GM12878 (cell line): ENCODE data around the gene TUBA1A.

ENCODE experiments used
- BRCA1 ChIP-seq: IDR thresholded peaks from 2 replicates; pipeline ENCODE4 v1.6.1; 2011; ENCODE audit warnings: low read depth, low read length, improper control_type of control experiment
- CTCF ChIP-seq, 3 experiments: IDR thresholded peaks in 2 of 3; conservative IDR thresholded peaks in 1 of 3; 2 replicates each; pipeline ENCODE4 v1.5.1; 2011; ENCODE audit warnings: low read depth in 3 of 3, low read length in 3 of 3, mild to moderate bottlenecking in 3 of 3, control low read depth in 2 of 3, moderate library complexity in 2 of 3, inconsistent platforms in 1 of 3, mixed read lengths in 1 of 3; ENCODE audit not compliant: control insufficient read depth in 2 of 3, insufficient read depth in 1 of 3; ENCODE audit errors: extremely low read depth in 1 of 3
- HDGF ChIP-seq: fragments of 450-650 bp; IDR thresholded peaks from 2 replicates; pipeline ENCODE4 v1.6.1; 2016; ENCODE audit warnings: antibody characterized with exemption
- MTA3 ChIP-seq: IDR thresholded peaks from 2 replicates; pipeline ENCODE4 v1.6.1; 2012; ENCODE audit warnings: low read length, inconsistent platforms, borderline replicate concordance
- POLR2A ChIP-seq: IDR thresholded peaks from 2 replicates; pipeline ENCODE4 v1.6.1; 2011; ENCODE audit warnings: low read depth, mild to moderate bottlenecking, low read length
- ZNF384 ChIP-seq: IDR thresholded peaks from 2 replicates; pipeline ENCODE4 v1.6.1; 2012; ENCODE audit warnings: low read depth, mild to moderate bottlenecking, low read length, improper control_type of control experiment, borderline replicate concordance
- TF ChIP-seq, protein P1 (sequence below): IDR thresholded peaks from 2 replicates; pipeline ENCODE4 v1.6.1; 2011; ENCODE audit warnings: low read depth, mild to moderate bottlenecking, low read length, moderate library complexity, borderline replicate concordance; ENCODE audit errors: extremely low read depth

GRCh38 chr12:49225576-49226166 is 36.8 kb upstream of the TUBA1A start:
- TF ChIP-seq, protein P1, sequence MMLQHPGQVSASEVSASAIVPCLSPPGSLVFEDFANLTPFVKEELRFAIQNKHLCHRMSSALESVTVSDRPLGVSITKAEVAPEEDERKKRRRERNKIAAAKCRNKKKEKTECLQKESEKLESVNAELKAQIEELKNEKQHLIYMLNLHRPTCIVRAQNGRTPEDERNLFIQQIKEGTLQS, result no peak
- peak in 1 of 3 experiments; percentile 20; a peak in 1 of 6 replicates for TF ChIP-seq CTCF (IDR thresholded peaks at IDR 0.05 in 2 of 3, conservative IDR thresholded peaks at IDR 0.05 in 1 of 3; ENCODE audit: control insufficient read depth in 2 of 3, extremely low read depth in 1 of 3, insufficient read depth in 1 of 3, low read depth in 3 of 3, low read length in 3 of 3)
- TF ChIP-seq POLR2A, result no peak
- no peak for TF ChIP-seq MTA3
- no peak for TF ChIP-seq HDGF
- TF ChIP-seq BRCA1, result no peak
- TF ChIP-seq ZNF384, result no peak
